HepG2 (cell line): ENCODE results near the gene HPCAL1. TPM values are rescaled to one million over a fixed set of nuclear protein-coding genes. Genes with fewer than 3 reads are reported as not detected.
A peak's percentile ranks its signal among the peaks of the same experiment; 100 is the strongest.

Experiments used
- ELF4 ChIP-seq: sonication (generic); formaldehyde crosslinking; IDR thresholded peaks from 2 replicates; pipeline ENCODE4 v1.5.0; 2020; ENCODE audit warnings: missing genetic modification reagents, mild to moderate bottlenecking, moderate library complexity, borderline replicate concordance
- FLYWCH1 ChIP-seq: sonication (generic); formaldehyde crosslinking; IDR thresholded peaks from 2 replicates; pipeline ENCODE4 v1.8.1; 2023; ENCODE audit warnings: mild to moderate bottlenecking, missing genetic modification reagents
- NR2C2 ChIP-seq: sonication (generic); formaldehyde crosslinking; IDR thresholded peaks from 2 replicates; pipeline ENCODE4 v1.4.0; 2020; ENCODE audit warnings: missing genetic modification reagents, mild to moderate bottlenecking, moderate library complexity, borderline replicate concordance
- PHB2 ChIP-seq: fragments of 450-650 bp; IDR thresholded peaks from 2 replicates; pipeline ENCODE4 v1.6.1; 2018; ENCODE audit not compliant: partially characterized antibody
- POLR2A ChIP-seq, 2 experiments: IDR thresholded peaks; 2 replicates each; pipeline ENCODE4 v1.6.1; 2011; ENCODE audit warnings: low read depth in 2 of 2, low read length in 2 of 2, mild to moderate bottlenecking in 1 of 2, moderate library complexity in 1 of 2; ENCODE audit not compliant: insufficient read depth in 1 of 2
- PRDM10 ChIP-seq: sonication (generic); formaldehyde crosslinking; IDR thresholded peaks from 2 replicates; pipeline ENCODE4 v1.4.0; 2020; ENCODE audit warnings: low read depth, missing genetic modification reagents
- RBAK ChIP-seq: sonication (generic); formaldehyde crosslinking; IDR thresholded peaks from 2 replicates; pipeline ENCODE4 v1.5.1; 2020; ENCODE audit warnings: mild to moderate bottlenecking, missing genetic modification reagents
- SMAD1 ChIP-seq: sonication (generic); formaldehyde crosslinking; IDR thresholded peaks from 2 replicates; pipeline ENCODE4 v1.4.0; 2020; ENCODE audit warnings: missing genetic modification reagents, low read depth, mild to moderate bottlenecking, borderline replicate concordance
- SOX5 ChIP-seq: IDR thresholded peaks from 2 replicates; pipeline ENCODE4 v1.6.1; 2016; ENCODE audit warnings: borderline replicate concordance
- ZBTB20 ChIP-seq: sonication (generic); formaldehyde crosslinking; IDR thresholded peaks from 2 replicates; pipeline ENCODE4 v1.8.1; 2023; ENCODE audit warnings: missing genetic modification reagents, low read depth, mild to moderate bottlenecking, borderline replicate concordance
- ZNF496 ChIP-seq: sonication (generic); formaldehyde crosslinking; IDR thresholded peaks from 2 replicates; pipeline ENCODE4 v1.8.1; 2023; ENCODE audit warnings: mild to moderate bottlenecking, moderate library complexity, missing genetic modification reagents; ENCODE audit not compliant: insufficient replicate concordance
- ZNF501 ChIP-seq: sonication (generic); formaldehyde crosslinking; IDR thresholded peaks from 2 replicates; pipeline ENCODE4 v1.5.1; 2020; ENCODE audit warnings: mild to moderate bottlenecking, moderate library complexity, missing genetic modification reagents
- ZNF580 ChIP-seq: IDR thresholded peaks from 2 replicates; pipeline ENCODE4 v1.6.1; 2016; ENCODE audit warnings: low read depth, borderline replicate concordance
- ZNF672 ChIP-seq: sonication (generic); formaldehyde crosslinking; IDR thresholded peaks from 2 replicates; pipeline ENCODE4 v1.8.1; 2022; ENCODE audit warnings: missing genetic modification reagents
- ZNF747 ChIP-seq: sonication (generic); formaldehyde crosslinking; IDR thresholded peaks from 2 replicates; pipeline ENCODE4 v1.8.1; 2023; ENCODE audit warnings: missing genetic modification reagents, mild to moderate bottlenecking, borderline replicate concordance
- polyA plus RNA-seq, 8 experiments: library from polyadenylated mRNA; depleted of rRNA in 3 of 8; stranded (reverse) in 7 of 8; unstranded in 1 of 8; fragments of >200 nt; fragmentation: Illumina TruSeq in 4 of 8; extraction: Trizol in 4 of 8; gene quantifications; 2 replicates each; pipeline versions ENCODE4 v1.2.1 to v1.2.3, GENCODE V29; 2011 to 2016; ENCODE audit warnings: low read depth in 4 of 8, missing spikeins in 1 of 8, mixed read lengths in 1 of 8; ENCODE audit not compliant: insufficient read depth in 1 of 8
- total RNA-seq, 5 experiments: library from RNA; depleted of rRNA; stranded (reverse); fragments of >200 nt; fragmentation: Illumina TruSeq; extraction: Trizol; gene quantifications; 2 replicates each; pipeline ENCODE4 v1.2.3, GENCODE V29; 2016; ENCODE audit warnings: low read depth in 1 of 5
- TF ChIP-seq, protein P1 (sequence below), 2 experiments: sonication (generic) in 1 of 2; formaldehyde crosslinking in 1 of 2; IDR thresholded peaks; 2 replicates each; pipeline versions ENCODE4 v1.5.1 to v1.6.1; 2011 to 2020; ENCODE audit warnings: borderline replicate concordance in 1 of 2, low read depth in 1 of 2, low read length in 1 of 2, mild to moderate bottlenecking in 1 of 2, missing genetic modification reagents in 1 of 2, moderate library complexity in 1 of 2
- TF ChIP-seq, protein P2 (sequence below): sonication (generic); formaldehyde crosslinking; IDR thresholded peaks from 2 replicates; pipeline ENCODE4 v1.4.0; 2020; ENCODE audit warnings: mild to moderate bottlenecking, low read depth, missing genetic modification reagents
- TF ChIP-seq, protein P3 (sequence below): sonication (generic); formaldehyde crosslinking; IDR thresholded peaks from 2 replicates; pipeline ENCODE4 v1.4.0; 2020; ENCODE audit warnings: missing genetic modification reagents
- TF ChIP-seq, protein P4 (sequence below): IDR thresholded peaks from 2 replicates; pipeline ENCODE4 v1.6.1; 2016; ENCODE audit warnings: missing compliant biosample characterization, missing genetic modification reagents, borderline replicate concordance

HPCAL1 gene
- total and polyA plus RNA-seq, 2 of the 13 experiments (the other 11 are each of a cell fraction or from before 2014, with no cell fraction given): 29.5 to 29.9 TPM

DNA sequence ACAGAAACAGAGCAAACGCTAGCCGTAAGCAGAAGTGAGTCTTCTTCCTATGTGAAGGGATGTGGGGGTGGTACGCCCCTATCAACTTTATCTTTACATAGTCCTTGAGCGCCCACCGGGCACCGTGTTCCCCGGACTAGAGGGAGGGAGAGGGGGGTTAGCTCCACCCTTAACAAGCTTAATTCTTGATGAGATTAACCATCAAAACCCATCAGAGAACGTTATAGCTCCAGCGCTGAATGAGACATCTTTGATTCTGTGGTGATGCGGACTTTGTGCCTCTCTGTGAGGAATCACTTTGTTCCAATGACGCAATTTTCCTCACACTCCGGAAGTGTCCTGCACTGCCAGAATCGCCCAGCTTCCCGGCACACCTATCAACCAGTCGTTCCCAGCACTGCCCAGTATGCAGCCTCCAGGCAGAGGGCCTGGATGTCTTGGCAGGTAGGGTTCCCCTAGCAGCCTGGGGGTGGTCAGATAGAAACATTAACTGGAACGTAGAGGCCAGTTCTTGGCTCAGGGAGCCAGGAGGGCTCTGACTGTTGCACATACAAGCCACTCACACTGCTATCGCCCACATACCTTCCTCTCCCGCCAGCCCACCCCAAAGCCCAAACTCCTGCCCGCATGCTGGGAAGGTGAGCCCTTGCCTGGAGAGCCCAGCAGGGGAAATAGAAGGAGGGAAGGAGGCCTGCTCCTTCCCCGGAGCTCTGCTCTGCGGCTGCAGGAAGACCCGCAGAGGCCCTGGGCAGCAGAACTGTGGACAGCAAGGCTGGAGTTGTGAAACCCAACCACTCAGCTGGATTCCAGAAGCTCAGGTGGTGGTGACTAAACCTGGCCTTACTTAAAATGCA lies 147.4 kb downstream of the HPCAL1 start (continued):
- TF ChIP-seq, protein P1, sequence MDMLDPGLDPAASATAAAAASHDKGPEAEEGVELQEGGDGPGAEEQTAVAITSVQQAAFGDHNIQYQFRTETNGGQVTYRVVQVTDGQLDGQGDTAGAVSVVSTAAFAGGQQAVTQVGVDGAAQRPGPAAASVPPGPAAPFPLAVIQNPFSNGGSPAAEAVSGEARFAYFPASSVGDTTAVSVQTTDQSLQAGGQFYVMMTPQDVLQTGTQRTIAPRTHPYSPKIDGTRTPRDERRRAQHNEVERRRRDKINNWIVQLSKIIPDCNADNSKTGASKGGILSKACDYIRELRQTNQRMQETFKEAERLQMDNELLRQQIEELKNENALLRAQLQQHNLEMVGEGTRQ (IDR thresholded peaks at IDR 0.05; ENCODE audit: low read depth, low read length): no peak
- TF ChIP-seq, protein P1 (CRISPR knock-in tag; IDR thresholded peaks at IDR 0.05; ENCODE audit: borderline replicate concordance): no peak
- no peak for TF ChIP-seq ZNF496 (CRISPR knock-in tag)
- peak; percentile 70; the same call in 1 of the 2 replicates for TF ChIP-seq ZNF501
- peak; percentile 95; the same call in 1 of the 2 replicates for TF ChIP-seq ZNF580
- TF ChIP-seq SMAD1: no peak
- peak; percentile 91 for TF ChIP-seq ZBTB20 (CRISPR knock-in tag)
- TF ChIP-seq, protein P2, sequence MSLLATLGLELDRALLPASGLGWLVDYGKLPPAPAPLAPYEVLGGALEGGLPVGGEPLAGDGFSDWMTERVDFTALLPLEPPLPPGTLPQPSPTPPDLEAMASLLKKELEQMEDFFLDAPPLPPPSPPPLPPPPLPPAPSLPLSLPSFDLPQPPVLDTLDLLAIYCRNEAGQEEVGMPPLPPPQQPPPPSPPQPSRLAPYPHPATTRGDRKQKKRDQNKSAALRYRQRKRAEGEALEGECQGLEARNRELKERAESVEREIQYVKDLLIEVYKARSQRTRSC (CRISPR knock-in tag): no peak
- peak; percentile 89 for TF ChIP-seq SOX5 (CRISPR knock-in tag)
- TF ChIP-seq NR2C2 (CRISPR knock-in tag): peak; percentile 74
- TF ChIP-seq PHB2: no peak
- TF ChIP-seq POLR2A (IDR thresholded peaks at IDR 0.05; ENCODE audit: insufficient read depth in 1 of 2, low read depth in 2 of 2, low read length in 2 of 2): peak; percentile 83 to 93
- TF ChIP-seq ZNF672 (CRISPR knock-in tag): no peak
- TF ChIP-seq PRDM10 (CRISPR knock-in tag): peak; percentile 80
- TF ChIP-seq RBAK (CRISPR knock-in tag): 0 out of 2 replicates have a peak, but pooled peaks have one; percentile 19
- TF ChIP-seq, protein P3, sequence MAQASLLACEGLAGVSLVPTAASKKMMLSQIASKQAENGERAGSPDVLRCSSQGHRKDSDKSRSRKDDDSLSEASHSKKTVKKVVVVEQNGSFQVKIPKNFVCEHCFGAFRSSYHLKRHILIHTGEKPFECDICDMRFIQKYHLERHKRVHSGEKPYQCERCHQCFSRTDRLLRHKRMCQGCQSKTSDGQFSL (CRISPR knock-in tag): no peak
- no peak for TF ChIP-seq FLYWCH1 (CRISPR knock-in tag)
- TF ChIP-seq ZNF747 (CRISPR knock-in tag): peak; percentile 83; the same call in 1 of the 2 replicates
- 0 out of 2 replicates have a peak, but pooled peaks have one; percentile 72 for TF ChIP-seq ELF4 (CRISPR knock-in tag)
- TF ChIP-seq, protein P4, sequence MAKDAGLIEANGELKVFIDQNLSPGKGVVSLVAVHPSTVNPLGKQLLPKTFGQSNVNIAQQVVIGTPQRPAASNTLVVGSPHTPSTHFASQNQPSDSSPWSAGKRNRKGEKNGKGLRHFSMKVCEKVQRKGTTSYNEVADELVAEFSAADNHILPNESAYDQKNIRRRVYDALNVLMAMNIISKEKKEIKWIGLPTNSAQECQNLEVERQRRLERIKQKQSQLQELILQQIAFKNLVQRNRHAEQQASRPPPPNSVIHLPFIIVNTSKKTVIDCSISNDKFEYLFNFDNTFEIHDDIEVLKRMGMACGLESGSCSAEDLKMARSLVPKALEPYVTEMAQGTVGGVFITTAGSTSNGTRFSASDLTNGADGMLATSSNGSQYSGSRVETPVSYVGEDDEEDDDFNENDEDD (CRISPR knock-in tag): peak; percentile 72; the same call in 1 of the 2 replicates
